Stimulated activated CD4-positive, alpha-beta T cell treated with anti-CD3 and anti-CD28 coated beads, Interleukin-2, amount 100 ng/mL, for 4 hours (primary cell): Measurements from ENCODE around the gene NFATC2.

ENCODE experiments used
- DNase-seq: peaks from one replicate; pipeline ENCODE4 v3.0.0-alpha.2; 2020; ENCODE audit warnings: low read depth

NFATC2 gene

GRCh38 chr20:51389543-51390264 lies 152.8 kb downstream of the NFATC2 start:
- DNase-seq = no peak

GRCh38 chr20:51388756-51389542 lies 153.6 kb downstream of the NFATC2 start:
- no peak for DNase-seq

- no peak for DNase-seq
These were observed 154.3 kb downstream of the NFATC2 start for GRCh38 chr20:51388227-51388626.

- DNase-seq = no peak
These were observed 155.2 kb downstream of the NFATC2 start for GRCh38 chr20:51387125-51387875.

- no peak for DNase-seq
These were observed 155.9 kb downstream of the NFATC2 start for GRCh38 chr20:51386586-51386985.

GRCh38 chr20:51385646-51386530 lies 156.6 kb downstream of the NFATC2 start:
- DNase-seq = no peak

GRCh38 chr20:51384875-51385274 lies 157.6 kb downstream of the NFATC2 start:
- no peak for DNase-seq

GRCh38 chr20:51383891-51384510 lies 158.5 kb downstream of the NFATC2 start:
- DNase-seq = no peak

GRCh38 chr20:51382986-51383821 lies 159.3 kb downstream of the NFATC2 start:
- no peak for DNase-seq

- no peak for DNase-seq
These were observed 160.2 kb downstream of the NFATC2 start for GRCh38 chr20:51382111-51382985.

- DNase-seq = no peak
These were observed 161.0 kb downstream of the NFATC2 start for GRCh38 chr20:51381557-51381956.

- DNase-seq = no peak
These were observed 161.8 kb downstream of the NFATC2 start for GRCh38 chr20:51380401-51381385.

GRCh38 chr20:51379601-51380341 lies 162.7 kb downstream of the NFATC2 start:
- no peak for DNase-seq

- no peak for DNase-seq
These were observed 164.2 kb downstream of the NFATC2 start for GRCh38 chr20:51378171-51378928.

GRCh38 chr20:51377132-51377531 lies 165.4 kb downstream of the NFATC2 start:
- DNase-seq = no peak

- DNase-seq = no peak
These were observed 166.4 kb downstream of the NFATC2 start for GRCh38 chr20:51376111-51376510.

GRCh38 chr20:51375561-51375960 lies 167.0 kb downstream of the NFATC2 start:
- DNase-seq = no peak
